Right forelimb (tissue), 1 donor: Measurements from ENCODE around the gene ZNF385B.
"Not testable (repeated sequence)": the region's sequence is repeated elsewhere in the genome, so short reads cannot be mapped to it uniquely, and the experiment has no call there.

Experiments used
- DNase-seq: peaks from one replicate; pipeline ENCODE4 v3.0.0-alpha.2; 2018

The ZNF385B gene

GRCh38 chr2:179470089-179470488, 391.3 kb downstream of the ZNF385B start:
- DNase-seq: no peak

- DNase-seq: no peak
Measured at GRCh38 chr2:179467960-179468359, 393.5 kb downstream of the ZNF385B start.

- no peak for DNase-seq
Measured at GRCh38 chr2:179467111-179467510, 394.3 kb downstream of the ZNF385B start.

GRCh38 chr2:179461420-179461819, 400.0 kb downstream of the ZNF385B start:
- DNase-seq: no peak

- DNase-seq: no peak
Measured at GRCh38 chr2:179460181-179460929, 401.1 kb downstream of the ZNF385B start.

GRCh38 chr2:179458113-179458512, 403.3 kb downstream of the ZNF385B start:
- DNase-seq: not testable (repeated sequence)

- no peak for DNase-seq
Measured at GRCh38 chr2:179455824-179456223, 405.6 kb downstream of the ZNF385B start.

- no peak for DNase-seq
Measured at GRCh38 chr2:179455172-179455524, 406.3 kb downstream of the ZNF385B start.

- no peak for DNase-seq
Measured at GRCh38 chr2:179454443-179455171, 406.8 kb downstream of the ZNF385B start.

- no peak for DNase-seq
Measured at GRCh38 chr2:179449010-179449409, 412.4 kb downstream of the ZNF385B start.

GRCh38 chr2:179447839-179448447, 413.5 kb downstream of the ZNF385B start:
- no peak for DNase-seq

GRCh38 chr2:179447421-179447820, 414.0 kb downstream of the ZNF385B start:
- no peak for DNase-seq

- DNase-seq: no peak
Measured at GRCh38 chr2:179446476-179447141, 414.8 kb downstream of the ZNF385B start.

- no peak for DNase-seq
Measured at GRCh38 chr2:179444056-179444455, 417.4 kb downstream of the ZNF385B start.

GRCh38 chr2:179443180-179443579, 418.2 kb downstream of the ZNF385B start:
- DNase-seq: no peak

GRCh38 chr2:179442206-179442605, 419.2 kb downstream of the ZNF385B start:
- no peak for DNase-seq

GRCh38 chr2:179441551-179441950, 419.9 kb downstream of the ZNF385B start:
- DNase-seq: no peak

- DNase-seq: no peak
Measured at GRCh38 chr2:179440642-179441251, 420.7 kb downstream of the ZNF385B start.

GRCh38 chr2:179438654-179439053, 422.8 kb downstream of the ZNF385B start:
- no peak for DNase-seq

GRCh38 chr2:179437430-179437829, 424.0 kb downstream of the ZNF385B start:
- DNase-seq: no peak

- no peak for DNase-seq
Measured at GRCh38 chr2:179435566-179435965, 425.8 kb downstream of the ZNF385B start.

- DNase-seq: no peak
Measured at GRCh38 chr2:179435000-179435399, 426.4 kb downstream of the ZNF385B start.

- DNase-seq: no peak
Measured at GRCh38 chr2:179434357-179434756, 427.1 kb downstream of the ZNF385B start.
